HG03097 (cell line): ENCODE data around the gene MRPL49.

Experiments used
- ATAC-seq: cut with Tn5 transposase; IDR thresholded peaks from one replicate; pipeline ENCODE4 v1.9.1; 2021; ENCODE audit not compliant: unreplicated experiment, low FRiP score

Gene MRPL49

DNA sequence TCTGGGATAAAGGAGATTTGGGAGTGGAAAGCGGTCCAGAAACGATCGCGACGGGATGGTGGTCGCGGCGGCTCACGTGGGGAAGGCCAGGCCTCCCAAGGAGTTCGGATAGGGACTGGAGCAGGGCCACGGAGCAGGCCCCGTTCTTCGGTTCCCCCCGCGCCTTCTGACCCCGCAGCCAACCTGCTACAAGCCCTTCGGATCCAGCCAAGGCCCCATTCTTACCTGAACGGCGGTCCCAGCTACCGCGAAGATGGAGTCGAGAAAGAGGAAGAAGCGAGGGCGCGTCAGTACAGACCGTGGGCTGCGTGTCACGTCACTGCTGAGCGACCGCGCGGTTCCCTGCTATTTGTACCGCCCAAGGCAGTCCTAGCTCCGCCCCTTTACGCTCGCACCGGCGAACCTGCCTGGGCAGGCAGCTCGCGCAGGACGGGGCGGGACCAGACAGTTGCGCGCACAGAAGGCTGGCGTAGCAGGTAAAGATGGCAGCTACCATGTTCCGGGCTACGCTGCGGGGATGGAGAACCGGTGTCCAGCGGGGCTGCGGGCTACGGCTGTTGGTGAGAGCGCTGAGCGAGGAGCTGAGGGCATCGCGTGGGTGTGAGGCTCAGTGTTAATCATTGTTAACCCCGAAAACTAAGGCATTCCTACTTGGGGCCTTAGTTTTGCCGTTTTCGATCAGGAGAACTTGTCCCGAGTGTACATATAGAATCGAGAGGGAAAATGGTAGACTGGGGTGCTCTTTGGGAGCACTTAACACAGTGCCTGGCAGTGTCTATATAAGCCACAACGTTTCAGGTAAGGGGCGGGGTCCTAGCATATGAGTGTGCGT lies at the start of gene MRPL49, which contains the start of gene FAU:
MRPL49 (plus strand) TSS at position 457 of the 832 bp plus-strand sequence; CDS start at position 483, 26 bp downstream.
FAU (minus strand) TSS at position 270 of the 832 bp plus-strand sequence. CDS start 321 bp downstream, outside the sequence.
- ATAC-seq = peak; percentile 60

DNA sequence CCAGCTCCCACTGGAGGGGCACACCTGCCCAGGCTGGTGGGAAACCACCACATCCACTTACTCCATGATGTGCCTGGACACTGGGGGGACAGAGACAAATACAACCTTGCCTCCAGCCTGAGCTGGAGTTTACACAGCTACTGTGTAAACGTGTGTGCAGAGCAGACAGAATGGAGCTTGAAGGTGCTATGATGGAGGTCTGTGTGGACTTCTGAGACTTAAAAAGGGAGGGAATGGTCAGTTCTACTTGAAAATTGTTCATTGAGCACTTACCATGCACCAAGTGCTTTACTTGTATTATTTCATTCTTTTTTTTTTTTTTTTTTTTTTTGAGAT lies 49.5 kb upstream of the MRPL49 start:
- no peak for ATAC-seq

DNA sequence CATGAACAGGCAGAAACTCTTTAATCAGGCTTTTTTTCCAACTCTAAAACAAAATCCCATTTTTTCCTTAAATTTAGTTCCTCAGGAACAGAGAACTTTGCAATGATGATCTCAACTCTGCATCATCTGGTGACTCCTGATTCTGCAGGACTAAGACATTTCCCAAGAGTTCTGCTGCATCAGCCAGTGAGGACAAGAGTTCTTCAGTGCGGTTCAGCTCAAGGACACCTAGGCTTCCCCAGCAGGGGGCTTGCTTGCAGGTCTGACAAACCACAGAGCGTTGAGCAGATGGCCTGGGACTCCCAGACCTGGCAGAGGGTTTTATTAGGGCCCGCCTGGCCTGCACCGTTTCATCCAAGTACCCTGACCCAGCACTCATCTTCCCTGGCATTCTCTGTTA lies 44.7 kb upstream of the MRPL49 start:
- no peak for ATAC-seq

DNA sequence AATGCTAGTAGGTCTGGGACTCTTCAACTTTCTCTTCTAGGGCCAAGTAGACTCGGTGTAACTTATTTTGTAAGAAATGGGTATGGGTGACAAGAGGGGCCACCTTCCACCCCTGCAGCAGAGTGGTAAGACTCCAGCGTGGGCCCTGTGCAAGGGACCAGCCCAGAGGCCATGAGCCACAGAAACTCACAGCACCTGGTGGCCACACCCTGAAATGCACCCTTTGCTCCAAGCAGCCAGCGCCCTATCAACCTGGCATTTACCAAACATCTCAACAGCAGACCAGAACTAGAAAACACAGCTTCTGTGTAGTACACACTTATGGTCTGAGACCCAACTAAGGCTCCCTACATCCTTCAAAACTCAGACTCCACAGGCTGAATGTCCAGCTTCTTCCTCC lies 44.0 kb upstream of the MRPL49 start:
- no peak for ATAC-seq

DNA sequence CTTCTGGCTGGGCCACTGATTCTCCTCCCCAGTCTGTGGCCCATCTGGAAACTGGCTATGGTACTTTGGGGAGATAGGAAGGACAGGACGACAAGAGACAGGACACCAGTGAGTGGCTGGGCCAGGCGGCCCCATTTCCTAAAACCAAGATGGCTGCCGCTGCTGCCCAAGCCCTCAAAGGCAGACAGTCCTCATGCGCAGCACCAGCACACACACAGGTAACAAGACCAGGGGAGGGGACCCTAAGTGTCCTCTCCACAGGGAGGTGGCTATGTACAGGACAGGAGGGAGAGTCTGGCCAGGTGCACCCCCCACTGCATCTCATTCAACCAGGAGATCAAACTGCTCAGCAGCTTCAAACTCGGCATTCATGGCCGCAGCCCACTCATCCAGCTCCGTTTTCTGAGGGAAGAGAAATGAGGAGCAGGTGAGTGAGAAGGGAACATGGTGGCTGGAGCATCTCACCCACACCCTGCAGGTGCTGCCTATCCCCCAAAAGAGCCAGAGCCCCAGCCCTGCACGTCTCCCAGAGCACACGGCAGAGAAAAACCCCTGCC lies 43.3 kb upstream of the MRPL49 start:
- ATAC-seq = no peak

DNA sequence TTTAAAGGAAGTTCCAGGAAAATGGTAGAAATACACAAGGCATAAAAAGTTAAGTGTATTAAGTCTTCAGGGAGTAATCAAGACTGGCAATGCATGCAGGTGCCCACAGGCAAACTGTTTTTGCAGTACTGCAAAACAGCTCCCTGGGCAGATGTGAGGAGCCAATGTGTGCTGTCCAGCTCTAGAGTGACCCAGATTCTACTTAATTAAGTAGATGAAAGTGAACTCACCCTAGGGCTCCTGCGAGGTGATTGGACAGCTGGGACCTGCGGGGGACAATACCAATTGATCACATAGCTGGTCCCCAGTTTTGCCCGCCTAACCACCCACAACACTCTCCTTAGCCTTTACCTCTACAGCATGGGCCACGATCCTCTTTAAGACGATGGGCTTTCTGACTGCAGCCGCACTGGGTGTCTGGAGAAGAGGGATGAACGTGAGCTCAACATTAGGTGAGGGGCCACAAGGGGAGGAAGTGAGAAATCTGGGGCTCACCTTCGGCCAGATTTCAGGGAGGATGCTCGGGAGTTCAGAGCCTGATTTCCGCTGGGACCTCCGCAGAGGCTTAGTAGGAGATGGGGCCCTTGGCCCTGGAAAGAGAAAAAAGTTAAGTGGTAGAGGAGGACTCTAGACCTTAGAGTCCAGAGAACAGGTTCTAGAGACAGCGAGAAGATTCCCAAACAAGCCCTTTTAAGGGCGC lies 38.8 kb upstream of the MRPL49 start:
- peak; percentile 22 for ATAC-seq

DNA sequence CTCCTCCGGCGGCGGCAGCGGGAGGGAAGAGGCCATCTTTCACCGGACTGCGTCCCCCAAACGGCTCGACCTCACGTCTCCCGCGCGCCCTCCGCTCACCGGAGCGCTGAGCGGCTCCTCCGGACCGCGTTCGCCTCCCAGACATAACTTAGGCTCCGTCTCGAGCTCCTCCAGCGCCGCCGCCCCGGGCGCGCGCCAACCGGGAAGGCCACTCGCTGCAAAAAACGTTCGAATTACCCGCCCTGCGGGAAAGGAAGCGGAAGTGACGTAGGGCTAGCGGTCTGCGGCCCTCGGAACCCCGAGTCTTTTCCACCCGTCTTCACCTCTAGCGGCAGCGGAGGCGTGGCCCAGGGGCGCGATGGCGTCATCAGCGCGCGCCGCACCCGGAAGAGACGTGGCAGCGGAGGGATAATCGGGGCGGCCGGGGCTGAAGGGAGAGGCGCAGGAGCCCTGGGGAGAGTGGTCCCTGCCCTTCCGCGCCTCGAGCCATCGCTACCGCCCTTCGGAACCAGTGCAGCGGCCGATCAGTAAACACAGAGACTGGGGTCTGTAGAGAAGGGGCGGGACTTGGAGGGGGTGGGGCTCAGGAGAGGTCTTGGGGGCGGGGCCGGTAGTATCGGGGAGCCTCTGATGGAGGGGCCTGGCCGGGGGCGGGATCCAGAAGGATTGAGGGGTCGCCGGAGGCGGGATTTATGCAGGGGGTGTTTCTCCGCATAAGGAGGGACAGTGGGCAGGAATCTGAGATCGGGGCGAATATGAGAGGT lies 38.1 kb upstream of the MRPL49 start, which contains the start of the genes CDCA5 and ZFPL1:
CDCA5 (minus strand) TSS at position 207 of the 764 bp plus-strand sequence; CDS start at position 145, 62 bp downstream.
ZFPL1 (plus strand) TSS at position 389 of the 764 bp plus-strand sequence. CDS start 477 bp downstream, outside the sequence.
- ATAC-seq = peak; percentile 73

DNA sequence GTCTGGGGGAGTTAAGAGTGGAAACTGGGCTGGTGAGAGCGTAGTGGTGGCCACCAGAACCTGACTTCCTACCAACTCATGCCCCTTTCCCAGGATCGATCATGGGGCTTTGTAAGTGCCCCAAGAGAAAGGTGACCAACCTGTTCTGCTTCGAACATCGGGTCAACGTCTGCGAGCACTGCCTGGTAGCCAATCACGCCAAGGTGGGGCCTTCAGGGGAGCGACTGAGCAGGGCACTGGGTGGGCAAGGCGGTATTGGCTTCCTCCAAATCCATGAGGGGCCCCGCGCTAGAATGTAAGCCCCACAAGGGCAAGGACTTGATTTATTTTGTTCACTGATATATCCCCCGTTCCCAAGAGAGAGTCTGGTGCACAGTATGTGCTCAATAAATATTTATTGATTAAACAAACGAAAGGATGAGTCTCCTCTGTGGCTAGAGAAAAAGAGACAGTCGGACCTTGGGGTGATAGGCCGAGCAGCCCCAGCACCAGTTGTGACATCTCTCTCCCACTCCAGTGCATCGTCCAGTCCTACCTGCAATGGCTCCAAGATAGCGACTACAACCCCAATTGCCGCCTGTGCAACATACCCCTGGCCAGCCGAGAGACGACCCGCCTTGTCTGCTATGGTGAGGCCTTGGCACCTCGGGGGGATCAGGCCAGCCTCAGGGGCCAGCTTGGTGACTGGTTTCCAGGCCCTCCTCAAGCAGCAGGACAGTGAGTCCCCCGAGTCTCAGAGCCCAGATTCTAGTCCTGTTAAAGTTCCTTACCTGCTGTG lies 37.3 kb upstream of the MRPL49 start:
- ATAC-seq = no peak

DNA sequence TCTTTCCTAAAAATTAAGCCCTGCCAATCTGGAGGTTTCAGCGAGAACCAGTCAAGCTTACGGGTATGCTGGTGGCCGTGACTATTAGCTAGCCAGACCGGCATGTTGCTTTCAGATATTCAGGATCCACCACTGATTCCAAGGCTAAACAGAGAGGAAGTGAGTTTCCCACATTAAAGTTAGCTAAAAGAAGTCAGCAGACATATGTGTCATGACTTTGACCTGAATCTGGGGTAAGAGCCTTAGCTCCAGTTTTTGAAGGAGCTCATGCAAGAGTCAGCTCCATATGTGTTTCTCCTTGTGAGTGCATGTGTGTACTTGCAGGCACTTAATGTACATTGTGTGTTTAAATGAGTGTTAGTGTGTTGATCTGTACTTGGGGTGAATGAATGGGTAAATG lies 36.7 kb upstream of the MRPL49 start:
- no peak for ATAC-seq

DNA sequence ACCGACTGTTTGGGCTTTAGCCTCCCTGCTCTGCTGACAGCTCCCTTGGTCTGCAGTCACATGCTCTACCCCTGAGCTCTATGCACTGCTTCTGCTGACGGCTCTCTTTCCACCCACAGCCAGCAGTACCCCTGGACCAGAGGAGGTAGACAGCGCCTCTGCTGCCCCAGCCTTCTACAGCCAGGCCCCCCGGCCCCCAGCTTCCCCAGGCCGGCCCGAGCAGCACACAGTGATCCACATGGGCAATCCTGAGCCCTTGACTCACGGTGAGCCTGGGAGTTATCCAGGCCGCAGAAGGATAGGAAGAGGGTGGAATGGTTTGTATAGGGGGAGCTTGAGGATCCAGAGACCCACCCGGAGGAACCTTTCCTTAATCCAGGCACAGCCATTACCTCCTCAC lies 35.3 kb upstream of the MRPL49 start:
- no peak for ATAC-seq

DNA sequence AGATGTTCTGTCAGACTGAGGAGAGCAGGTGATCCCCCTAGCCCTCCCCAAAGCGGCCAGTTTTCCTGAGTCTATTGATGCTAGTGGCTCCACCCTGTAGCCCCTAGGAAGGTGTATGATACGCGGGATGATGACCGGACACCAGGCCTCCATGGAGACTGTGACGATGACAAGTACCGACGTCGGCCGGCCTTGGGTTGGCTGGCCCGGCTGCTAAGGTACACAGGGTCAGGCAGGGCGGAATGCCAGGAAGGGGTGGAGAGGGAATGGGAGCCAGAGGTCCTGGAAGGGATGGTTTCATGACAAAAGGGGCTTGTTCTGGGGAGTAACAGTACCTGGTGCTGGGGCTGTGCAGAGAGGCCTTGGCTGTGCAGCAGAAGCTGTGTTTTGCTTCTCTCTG lies 34.9 kb upstream of the MRPL49 start:
- no peak for ATAC-seq

DNA sequence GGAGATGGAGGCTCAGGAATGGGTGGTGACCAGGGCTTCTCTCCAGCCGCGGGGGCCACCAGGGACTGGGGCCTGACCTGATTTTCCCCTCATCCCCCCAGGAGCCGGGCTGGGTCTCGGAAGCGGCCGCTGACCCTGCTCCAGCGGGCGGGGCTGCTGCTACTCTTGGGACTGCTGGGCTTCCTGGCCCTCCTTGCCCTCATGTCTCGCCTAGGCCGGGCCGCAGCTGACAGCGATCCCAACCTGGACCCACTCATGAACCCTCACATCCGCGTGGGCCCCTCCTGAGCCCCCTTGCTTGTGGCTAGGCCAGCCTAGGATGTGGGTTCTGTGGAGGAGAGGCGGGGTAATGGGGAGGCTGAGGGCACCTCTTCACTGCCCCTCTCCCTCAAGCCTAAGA lies 34.3 kb upstream of the MRPL49 start:
- no peak for ATAC-seq

DNA sequence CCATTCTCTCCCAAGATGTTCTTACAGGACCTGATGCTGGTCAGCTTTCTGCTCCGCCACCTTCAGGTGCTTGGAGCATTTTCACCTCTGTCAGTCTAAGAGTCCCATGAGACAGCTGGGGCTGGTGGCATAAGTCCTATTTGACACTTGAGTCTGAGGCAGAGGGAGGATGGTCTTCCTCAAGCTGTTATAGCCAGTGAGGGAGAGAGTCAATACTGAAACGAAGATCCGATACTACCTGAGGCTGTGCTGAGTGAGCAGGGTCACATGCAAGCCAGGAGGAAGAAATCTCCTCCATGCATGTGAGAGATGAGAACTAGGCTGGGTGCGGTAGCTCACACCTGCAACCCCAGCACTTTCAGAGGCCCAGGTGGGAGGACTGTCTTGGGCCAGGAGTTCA lies 32.5 kb upstream of the MRPL49 start:
- no peak for ATAC-seq

DNA sequence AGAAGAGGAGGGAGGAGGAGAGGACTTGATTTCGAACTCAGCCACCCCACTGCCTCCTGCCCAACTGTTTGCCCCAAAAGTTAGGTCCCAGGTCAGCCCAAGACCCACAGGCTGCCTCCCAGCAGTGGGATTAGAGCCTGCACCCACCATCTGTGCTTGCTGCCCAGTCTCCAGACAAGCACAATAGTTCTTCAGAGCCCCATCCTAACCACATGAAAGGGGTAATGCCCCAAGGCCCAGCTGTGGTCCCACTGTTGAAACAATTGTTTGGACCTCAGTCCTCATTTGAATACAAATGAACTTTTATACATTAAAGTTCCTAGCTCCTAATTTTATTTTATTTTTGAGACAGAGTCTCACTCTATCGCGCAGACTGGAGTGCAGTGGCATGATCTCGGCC lies 31.5 kb upstream of the MRPL49 start:
- ATAC-seq = no peak

DNA sequence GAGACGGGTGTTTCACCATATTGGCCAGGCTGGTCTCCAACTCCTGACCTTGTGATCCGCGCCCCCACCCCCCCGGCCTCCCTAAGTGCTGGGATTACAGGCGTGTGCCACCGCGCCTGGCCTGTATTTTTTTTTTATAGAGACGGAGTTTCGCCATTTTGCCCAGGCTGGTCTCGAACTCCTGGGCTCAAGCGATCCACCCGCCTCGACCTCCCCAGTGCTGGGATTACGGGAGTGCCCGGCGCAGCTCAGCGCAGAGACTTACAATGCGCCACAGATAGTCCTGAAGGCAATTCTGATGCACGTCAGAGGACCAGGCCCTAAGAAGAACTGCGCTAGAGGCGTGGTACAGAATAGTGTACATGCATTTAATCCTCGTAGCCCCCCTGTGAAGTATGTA lies 26.7 kb upstream of the MRPL49 start:
- no peak for ATAC-seq

DNA sequence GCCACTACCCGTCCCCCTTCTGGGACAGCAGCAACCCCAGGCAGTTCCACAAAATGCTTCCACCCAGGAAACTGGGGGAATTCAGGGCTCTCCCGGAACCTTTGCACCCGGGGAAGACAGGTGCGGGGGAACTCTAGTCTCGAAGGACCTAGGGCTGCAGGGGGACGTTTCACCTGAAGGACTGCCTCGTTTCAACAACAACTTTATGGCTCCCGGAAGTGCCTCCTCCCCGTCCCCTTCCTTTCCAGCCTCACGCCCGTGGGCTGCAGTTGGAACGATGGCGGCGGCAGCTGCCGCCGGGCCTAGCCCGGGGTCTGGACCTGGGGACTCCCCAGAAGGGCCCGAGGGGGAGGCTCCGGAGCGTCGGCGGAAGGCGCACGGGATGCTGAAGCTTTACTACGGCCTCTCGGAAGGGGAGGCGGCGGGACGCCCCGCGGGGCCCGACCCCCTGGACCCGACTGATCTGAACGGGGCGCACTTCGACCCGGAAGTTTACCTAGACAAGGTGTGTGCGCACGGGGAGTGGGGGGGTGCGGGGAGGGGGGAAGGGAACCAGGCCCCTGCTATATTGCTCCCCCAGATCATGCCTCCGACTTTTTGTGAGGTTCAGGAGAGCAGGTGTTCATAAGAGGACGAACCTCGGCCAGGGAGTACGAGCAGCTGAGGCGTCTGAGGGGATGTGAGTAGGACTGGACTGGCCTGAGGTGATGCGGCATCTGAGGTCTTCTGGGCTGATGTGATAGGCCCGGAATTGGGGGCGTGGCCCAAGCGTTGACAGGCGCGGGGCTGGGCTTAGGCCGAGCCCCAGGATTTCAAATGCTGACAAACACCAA lies 25.9 kb upstream of the MRPL49 start, which contains the start of gene VPS51:
VPS51 (plus strand) TSS at position 241 of the 833 bp plus-strand sequence; CDS start at position 278, 37 bp downstream.
- peak; percentile 72 for ATAC-seq

DNA sequence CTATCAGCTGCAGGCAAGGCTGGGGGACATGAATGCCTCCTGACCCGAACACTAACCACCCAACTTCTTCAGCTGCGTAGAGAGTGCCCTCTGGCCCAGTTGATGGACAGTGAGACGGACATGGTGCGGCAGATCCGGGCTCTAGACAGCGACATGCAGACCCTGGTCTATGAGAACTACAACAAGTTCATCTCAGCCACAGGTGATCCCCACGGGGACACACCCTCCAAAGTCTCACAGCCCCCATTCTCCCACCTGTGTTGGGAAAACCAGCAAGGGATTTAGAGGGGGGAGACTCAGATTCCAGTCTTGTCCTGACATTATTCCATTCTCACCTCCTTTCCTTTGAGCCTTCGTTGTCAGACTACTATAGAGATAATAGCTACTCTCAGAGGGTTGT lies 25.2 kb upstream of the MRPL49 start:
- ATAC-seq = no peak

DNA sequence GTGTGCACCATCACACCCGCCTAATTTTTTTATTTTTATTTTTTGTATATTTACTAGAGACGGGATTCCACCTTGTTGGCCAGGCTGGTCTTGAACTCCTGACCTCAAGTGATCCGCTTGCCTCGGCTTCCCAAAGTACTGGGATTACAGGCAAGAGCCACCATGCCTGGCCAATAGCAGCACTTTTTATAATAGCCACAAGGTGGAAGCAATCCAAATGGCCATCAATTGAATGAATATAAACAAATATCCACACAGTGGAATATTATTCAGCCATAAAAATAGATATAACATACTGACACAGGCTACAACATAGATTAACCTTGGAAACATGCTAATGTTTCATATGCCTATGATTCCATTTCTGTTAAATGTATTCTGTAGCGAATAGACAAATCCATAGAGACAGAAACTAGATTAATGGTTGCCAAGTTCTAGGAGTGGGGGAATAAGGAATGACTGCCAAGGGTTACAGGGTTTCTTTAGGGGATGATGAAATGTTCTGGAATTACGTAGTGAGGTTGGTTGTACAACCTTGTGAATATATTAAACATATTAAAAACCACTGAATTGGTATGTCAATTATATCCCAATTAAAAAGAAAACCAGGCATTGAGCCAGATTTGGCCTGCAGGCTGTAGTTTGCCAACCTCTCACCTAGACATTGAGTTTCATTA lies 21.3 kb upstream of the MRPL49 start:
- no peak for ATAC-seq
